OCI-M1 (cell line): Measurements from ENCODE around the gene FRMD6.

Source experiments
- DNase-seq: peaks from one replicate; lab custom pipeline; 2025; lab: John Stamatoyannopoulos, UW

The FRMD6 gene

DNA sequence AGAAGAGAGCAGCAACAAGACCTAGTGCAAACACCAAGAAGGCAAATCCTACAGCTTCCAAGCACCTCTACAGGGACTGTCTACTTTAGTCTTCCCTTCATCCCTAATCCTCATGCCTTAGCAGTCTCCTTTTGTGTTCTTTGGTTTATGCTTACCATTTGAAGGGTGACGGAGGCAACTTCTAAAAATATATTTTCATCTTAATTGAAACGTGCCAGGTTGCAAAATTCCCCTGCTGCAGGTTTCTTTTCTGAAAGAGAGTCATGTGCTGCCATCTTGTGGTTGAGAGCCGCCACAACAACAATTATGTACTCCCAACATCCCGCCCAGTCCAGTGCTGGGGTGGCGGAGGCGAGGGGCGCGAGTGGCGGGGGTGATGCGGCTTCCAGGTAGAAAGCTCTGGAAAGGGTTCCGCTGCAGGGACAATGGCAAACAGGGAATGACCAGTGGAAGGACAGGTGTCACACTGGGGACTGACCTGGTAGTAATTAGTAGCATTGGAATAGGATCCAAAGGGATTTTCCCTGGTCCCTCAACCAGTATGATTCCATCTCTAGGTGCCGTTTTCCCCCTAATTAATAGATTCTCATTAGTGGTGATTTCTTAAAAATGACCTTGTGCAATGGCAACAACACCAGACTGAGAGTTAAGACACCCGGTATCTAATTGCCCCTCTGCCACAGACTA is 128.4 kb downstream of the FRMD6 start:
- peak; percentile 55 for DNase-seq
